ENCODE data around the gene GHR.
"Not testable (repeated sequence)": the region's sequence is repeated elsewhere in the genome, so short reads cannot be mapped to it uniquely, and the experiment has no call there.

The GHR gene

DNA sequence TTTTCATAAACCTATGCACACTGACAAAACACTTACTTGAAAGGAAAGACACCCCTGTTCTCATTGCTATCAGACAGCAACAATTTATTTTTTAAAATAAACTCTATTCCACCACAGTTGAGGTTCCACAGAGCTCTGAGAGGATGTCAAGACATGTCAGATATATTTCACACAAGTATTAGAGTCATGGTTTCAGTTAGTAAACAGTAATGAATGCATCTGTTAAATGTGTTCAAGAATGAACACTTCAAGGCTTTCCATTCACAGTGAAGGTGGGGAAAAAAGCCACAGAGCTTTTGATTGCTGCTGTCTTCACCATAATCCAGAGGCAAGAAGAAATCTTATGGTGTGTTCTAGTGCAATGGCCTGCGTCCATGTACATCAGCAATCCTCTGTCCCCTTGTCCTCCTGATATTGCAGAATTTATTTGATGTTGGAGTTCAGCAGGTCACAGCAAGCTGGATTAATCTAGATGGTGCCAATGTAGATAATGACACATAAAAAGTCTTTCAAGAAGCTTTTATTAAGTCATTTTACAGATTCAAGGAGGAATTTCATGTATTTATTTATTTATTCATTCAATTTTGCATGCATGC, 146.8 kb downstream of the GHR start:
- DNase-seq (ENCODE audit: low spot score), result no peak

DNA sequence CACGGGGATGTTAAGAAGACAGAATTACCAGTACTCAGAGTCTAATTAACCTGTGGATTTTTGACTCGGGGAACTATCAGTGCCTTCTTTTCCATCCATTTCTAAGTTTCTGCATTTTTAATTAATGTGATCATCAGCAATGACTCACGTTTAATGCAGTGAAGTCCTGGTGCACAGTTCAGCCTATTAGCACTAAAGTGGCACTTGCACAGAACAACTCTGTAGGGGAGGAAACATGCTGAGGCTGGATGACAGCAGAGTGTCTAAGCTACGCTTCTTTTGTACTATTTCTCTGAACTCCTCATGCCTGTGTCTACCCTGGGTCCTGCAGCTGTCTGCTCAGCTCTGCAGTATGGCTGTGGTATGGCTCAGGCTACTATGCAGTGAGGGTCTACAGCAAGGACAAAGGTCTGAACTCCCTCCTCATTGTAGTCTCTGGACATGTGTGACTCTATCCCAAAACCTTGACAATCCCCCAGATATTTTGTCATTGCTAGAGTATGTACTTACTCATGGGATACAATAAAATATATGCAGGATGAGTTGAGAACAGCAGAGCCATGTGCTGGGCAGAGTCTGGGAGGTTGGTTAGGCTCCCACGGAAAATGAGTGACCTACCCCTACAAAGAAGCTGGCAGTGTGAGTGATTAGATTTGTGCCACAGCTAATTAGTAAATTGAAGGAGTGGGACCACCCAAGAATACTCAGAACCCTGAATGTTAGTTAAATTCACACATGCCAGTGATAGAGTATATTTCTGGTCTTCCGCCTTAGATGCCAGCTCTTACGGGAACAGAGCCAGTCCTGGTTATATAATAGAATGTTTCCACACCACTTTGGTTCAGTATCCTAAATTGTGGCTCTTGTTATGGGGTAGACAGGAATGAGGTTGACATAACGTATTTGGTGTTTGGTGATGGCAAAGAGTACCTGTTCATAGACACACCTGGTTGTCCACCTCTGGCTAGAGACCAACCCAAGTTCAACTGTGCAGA, 148.0 kb downstream of the GHR start:
- DNase-seq (ENCODE audit: low spot score), result peak; percentile 8

DNA sequence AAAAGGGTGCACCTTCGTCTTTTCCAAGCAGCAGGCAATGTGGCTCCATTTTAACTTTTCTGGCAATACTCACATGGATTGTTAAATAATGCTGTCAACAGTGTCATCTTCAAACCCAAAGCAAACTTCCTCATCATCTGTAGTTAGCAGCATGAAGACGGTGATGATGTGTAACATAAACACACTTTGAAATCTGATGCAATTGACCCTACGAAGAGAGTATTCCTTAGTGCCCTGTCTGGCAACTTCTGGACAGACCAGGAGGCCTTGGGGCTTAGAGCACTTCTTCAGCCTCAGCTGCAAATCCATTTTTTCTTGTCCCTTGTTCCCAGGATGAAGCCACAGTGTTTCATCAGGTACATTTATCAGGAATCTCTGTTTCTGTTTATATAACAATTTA, 149.1 kb downstream of the GHR start:
- DNase-seq (ENCODE audit: low spot score), result no peak

DNA sequence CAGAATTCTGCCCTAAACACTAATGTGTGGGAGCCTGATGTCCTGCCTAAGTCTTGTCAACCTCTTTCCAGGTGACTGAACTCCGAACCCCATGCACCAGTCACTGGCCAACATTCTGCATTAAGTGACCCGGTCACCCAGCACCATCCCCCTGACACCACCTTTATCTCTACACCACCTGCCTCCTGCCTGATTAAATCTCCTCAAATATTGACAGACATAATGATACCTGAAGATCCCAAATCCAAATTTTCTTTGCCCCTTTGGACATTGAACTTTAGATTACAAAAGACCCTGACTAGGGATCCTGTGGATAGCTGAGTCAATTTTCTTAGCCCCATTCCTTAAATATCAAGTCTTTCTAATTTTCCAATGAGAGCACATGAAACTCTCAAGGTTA, 150.1 kb downstream of the GHR start:
- no peak for DNase-seq (ENCODE audit: low spot score)

DNA sequence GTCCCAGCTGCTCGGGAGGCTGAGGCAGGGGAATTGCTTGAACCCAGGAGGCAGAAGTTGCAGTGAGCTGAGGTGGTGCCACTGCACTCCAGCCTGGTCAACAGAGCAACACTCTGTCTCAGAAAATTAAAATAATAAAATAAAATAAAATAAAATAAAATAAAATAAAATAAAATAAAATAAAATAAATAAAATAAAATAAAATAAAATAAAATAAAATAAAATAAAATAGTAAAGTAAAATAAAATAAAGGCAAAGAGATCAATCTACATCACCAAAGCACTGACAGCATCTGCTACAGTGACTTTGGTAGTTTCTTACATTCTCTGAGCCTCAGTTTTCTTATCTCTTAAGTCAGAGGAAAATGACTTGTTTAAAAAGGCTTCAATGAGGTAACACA, 152.7 kb downstream of the GHR start:
- not testable (repeated sequence) for DNase-seq (ENCODE audit: low spot score)

DNA sequence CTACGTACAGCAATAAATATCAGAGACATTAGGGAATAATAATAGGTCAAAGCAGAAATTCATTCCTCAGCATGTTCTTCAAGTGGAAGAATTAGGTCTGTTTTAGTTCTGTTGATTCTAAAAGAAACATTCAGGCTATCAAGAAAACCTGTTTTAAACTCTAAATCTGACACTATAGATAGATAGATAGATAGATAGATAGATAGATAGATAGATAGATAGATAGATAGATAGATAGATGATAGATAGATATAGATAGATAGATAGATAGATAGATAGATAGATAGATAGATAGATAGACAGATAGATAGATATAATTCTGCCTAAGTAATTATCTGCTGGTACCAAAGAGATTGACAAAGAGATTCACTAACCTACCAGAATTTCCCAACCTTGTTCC, 155.7 kb downstream of the GHR start:
- not testable (repeated sequence) for DNase-seq (ENCODE audit: low spot score)

DNA sequence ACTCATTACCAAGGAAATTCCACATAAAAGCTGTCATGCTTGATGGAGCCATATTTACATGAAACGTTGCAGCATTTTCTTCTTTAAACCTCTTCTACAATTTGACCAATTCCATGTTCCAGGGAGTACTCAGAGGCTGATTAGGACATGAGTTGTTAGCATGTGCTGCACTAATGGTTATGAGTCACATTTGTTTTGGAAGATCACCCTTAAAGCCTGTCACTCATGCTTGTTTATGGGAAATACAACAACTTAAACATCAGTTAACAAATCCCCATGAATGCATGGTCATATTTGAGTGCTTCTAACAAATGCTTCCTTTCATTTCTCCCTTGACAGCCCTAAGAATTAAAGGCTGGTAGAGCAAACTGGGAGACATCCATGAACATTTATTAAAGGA, 156.1 kb downstream of the GHR start:
- no peak for DNase-seq (ENCODE audit: low spot score)

DNA sequence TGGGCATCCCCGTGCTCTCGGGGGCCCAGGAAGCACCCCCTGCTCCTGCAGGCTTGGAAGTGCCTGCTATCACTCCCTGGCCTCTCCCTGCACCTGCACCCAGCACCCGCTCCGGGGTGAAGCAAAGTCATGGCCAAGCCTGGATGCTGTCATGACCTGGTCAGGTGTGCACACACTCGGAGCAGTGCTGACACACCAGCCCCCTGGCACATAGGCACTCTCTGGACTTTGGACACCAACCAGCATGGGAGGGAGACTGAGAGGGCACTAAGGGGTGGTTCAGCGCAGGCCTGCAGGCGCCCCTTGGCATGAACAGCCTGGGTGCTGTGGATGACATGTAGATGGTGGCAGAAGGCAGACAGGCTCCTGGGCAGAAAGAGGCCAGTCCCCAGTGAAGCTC, 158.6 kb downstream of the GHR start:
- no peak for DNase-seq (ENCODE audit: low spot score)

DNA sequence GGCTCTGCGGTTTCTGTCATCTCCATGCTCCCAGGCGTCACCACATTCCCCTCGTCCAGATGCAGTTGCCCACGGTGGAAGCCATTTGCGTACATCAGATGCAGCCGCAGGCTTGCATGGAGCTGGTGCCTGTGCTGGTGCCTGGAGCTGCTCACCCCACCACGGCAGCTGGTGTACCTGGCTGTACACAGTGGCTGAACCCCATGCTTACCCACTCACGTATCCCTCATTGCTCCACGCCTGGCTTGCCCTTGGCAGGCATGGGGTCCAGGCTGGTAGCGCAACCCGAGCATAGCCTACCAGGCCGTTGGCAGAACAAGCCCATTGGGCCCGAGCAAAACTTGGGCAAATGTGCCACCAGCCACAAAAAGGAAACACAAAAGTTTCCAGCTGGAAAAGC, 159.5 kb downstream of the GHR start:
- no peak for DNase-seq (ENCODE audit: low spot score)

DNA sequence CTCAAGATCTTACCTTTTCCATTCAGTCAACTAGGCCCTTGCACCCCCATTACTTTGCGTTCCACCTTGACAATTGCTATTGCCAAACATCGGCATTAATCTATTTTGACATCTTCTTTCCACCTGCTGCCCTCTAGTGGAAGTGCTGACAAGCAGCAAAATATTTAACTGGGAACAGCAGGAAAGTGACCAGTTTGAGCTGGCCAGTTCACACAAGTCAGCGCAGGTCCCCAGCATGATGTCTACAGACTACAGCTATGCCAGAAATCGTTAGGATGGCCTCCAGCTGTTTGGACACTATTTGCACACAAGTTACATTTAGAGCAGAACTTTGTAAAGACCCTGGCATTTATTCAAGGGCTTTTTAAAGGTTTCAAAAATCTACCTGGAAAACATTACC, 160.1 kb downstream of the GHR start:
- peak; percentile 79 for DNase-seq (ENCODE audit: low spot score)

DNA sequence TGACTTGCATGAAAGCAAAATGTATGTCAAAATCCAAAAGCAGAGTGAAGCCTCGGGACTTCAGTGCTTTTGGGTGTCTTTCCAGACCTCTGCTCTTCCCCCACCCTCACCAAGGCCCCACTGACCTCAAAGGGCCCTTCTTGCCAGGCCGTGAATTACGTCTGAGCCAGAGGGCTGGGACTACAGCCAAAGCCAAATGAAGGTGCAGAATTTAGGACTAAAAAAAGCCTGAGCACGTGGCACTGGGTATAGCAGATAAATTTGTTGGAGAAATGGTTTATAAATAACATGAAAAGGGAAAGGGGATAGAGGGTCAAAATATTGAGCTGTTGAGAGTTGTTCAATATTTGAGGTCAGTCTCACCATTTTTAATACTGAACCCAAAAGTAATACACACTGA, 163.4 kb downstream of the GHR start:
- peak; percentile 6 for DNase-seq (ENCODE audit: low spot score)

DNA sequence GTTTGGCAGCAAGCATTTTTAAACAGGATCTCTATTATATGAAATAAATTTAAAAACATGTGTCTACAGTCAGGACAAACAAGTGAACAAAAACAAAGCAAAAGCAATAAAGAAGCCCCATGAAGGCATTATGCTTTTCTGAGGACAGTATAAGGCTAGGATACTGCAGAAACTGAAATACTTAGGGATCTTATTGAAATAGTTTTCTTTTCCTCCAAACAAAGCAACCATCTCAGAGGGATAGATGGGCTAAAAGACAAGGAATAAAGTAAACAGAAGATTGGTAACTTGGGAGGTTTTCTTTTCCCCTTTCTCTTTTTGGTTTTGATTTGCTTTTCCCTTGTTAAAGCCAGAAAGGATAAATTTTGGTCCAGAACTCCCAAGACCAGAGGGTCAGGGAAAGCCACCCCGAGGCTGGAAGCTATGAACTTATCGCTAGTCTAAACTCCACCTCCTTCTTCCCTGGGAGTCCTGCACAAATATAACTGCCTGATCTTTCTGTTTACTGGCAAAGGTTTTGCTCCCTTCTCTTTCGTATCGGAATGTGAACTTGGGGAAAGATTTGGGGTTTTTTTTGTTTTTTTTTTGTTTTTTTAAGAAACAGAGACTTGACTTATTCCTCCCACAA, 164.0 kb downstream of the GHR start:
- no peak for DNase-seq (ENCODE audit: low spot score)

DNA sequence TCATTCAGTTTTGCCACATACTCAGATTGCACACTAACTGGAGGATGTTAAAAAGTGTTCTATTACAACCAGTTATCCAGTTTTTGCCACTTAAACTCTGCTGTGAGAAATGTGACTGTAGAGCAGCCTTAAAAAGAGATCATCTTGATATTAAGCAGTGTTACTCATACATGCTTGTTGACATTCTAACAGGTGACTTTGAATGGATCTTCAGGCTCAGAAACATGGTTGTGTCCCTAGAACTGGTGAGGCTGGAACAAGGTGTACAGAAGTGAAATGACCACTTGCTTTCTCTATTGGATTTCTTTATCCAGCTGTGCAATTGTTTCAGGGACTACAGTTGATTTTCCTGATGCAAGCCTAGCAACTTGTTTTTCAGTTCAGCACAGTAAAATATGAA, 167.3 kb downstream of the GHR start:
- no peak for DNase-seq (ENCODE audit: low spot score)

DNA sequence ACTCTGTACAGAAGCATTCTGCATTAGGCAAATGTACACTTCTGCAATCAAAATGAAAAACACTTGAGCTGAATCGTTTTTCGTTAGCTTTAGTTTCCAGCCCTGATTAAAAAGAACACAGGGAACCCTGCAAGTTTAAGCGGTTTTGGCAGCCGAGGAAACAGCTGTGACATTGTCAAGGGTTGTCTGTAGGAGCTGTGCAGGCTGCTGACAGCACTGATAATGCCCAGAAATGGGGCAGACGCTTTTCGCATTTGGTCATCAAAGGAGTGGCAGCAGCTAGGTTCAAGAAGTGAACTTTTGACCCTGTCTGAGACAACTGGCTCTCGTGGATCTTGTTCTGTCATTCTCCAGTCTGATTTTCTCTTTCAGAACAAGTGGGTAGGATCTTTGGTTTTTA, 167.8 kb downstream of the GHR start:
- DNase-seq (ENCODE audit: low spot score), result peak; percentile 28

DNA sequence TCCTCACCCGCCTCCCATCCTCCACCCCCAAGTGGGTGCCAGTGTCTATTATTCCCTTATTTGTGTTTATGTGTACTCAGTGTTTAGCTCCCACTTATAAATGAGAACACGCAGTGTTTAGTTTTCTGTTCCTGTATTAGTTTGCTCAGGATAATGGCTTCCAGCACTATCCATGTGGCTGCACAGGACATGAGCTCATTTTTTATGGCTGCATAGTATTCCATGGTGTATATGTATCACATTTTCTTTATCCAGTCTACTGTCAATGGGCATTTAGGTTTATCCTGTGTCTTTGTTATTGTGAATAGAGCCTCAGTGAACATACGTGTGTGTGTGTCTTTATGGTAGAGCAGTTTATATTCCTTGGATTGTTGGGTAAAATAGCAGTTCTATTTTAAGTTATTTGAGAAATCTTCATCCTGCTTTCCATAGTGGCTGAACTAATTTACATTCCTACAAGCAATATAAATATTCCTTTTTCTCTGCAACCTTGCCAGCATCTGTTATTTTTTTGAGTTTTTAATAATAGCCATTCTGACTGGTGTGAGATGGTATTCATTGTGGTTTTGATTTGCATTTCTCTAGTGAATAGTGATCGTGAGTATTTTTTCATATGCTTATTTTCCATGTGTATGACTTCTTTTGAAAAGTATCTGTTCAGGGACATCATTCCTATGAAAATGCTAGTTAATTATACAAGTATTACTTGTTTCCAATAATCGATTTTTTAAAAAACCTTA, 169.3 kb downstream of the GHR start:
- no peak for DNase-seq (ENCODE audit: low spot score)

DNA sequence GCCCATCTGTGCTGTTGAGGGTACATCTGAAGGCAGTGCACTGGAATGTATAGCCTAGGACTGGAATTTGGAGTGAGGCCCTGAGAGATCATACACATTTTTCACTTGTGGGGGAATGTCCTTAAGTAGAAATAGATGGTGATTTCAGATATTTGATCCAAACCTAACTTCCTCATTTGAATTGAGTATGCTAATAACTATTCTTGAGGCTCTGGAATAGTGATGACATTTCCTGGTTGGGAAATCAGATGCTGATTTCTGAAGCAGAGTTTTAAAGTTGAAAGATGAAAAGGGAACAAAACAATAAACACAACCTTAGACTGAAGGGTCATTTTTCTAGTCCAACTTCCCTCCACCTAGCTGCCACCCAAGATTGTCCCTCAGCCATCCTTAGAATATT, 170.4 kb downstream of the GHR start:
- no peak for DNase-seq (ENCODE audit: low spot score)

DNA sequence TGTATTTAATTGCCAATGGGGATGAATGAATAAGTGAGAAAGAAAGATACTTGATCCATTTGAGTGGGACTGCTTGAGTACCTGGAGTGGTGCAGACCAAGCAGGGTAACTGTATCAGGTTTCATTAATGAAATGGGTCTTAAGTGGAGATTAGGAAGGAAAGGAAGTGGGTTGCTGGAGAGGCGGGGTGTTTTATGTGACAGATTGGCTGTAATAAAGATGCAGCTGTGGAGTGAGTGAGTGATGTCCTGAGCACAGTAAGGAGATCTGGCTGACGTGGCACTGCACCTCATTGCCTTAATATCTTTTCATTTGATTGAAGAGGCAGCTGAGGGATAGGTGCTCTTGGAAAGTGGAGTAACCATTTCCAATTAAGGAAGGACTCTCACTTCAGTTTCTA, 172.4 kb downstream of the GHR start:
- no peak for DNase-seq (ENCODE audit: low spot score)

DNA sequence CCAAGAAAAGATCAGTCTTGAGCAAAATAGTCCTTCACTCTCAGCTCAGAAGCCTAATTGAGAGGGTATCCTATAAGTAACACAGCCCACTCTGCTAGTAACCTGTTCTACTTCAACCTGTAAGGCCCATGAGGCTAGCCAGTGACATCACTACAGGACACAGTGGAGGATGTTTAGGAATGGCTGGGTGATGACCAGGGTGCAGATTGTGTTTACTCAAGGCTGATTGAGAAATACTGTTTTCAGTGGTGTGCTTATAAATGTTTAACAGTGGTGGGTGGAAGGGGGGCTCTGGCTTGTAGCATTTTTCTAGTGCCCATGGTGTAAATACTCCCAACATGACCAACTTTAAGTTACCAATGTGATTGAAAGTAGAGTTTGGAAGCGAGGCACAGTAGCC, 173.6 kb downstream of the GHR start:
- no peak for DNase-seq (ENCODE audit: low spot score)

DNA sequence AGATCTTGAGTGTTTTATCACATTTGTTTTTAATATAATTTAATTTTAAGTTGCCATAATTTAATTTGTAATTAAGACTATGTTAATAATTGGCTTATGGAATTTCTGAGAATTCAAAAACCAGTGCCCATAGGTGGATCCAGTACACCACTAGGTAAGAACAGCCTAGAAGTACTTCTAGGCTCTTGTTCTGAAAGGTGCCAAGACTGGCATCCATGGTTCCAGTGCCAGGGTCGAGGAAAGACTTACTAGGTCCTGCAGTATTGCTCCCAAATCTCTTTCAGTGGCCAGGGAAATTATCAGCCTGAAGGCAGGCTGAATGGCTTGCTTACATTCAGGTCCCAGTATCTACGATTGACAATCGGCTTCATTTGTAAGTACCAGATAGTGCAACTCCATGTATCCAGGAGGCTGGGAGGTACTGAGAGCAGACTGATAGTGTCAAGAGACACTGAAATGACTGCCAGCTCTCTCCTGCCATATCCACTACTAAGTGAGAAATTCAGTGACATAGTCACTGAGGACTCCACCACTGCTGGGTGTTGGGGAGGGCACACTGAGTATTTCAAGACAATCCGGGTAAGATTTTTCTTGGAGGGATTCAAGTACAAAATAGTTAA, 174.2 kb downstream of the GHR start:
- DNase-seq (ENCODE audit: low spot score), result no peak

DNA sequence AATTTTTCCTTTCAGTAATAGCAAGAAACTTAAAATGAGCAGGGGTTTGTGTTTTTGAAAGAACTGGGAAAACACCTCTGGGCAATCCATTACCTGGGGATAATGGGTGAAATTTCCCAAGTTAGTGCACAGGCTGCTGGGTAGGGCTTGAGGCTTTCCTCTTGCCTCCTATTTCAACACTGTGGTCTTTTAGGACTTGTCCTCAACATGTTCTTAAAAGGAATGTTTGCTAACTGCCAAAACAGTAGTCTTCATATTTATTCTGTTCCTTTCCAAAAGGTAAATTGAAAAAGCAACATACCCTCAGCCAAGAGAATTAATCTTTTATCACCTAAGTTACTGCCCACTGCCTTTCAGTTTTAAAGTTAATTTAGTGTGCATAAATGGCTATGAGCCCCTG, 175.1 kb downstream of the GHR start:
- no peak for DNase-seq (ENCODE audit: low spot score)

DNA sequence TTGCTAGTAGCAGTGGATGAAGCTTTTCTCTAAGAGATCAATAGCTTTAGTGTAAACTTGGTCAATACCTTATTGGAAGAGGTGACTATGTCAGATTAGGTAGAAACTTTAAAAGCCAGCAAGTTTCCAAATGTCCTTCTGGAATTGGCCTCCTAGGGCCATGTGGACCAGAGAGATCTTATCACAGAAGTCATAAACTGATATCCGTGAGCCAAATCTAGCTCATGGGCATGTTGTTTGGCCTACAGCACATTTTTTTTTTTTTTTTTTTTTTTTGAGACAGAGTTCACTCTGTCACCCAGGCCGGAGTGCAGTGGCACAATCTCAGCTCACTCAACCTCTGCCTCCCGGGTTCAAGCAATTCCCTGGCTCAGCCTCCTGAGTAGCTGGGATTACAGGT, 175.9 kb downstream of the GHR start:
- no peak for DNase-seq (ENCODE audit: low spot score)

DNA sequence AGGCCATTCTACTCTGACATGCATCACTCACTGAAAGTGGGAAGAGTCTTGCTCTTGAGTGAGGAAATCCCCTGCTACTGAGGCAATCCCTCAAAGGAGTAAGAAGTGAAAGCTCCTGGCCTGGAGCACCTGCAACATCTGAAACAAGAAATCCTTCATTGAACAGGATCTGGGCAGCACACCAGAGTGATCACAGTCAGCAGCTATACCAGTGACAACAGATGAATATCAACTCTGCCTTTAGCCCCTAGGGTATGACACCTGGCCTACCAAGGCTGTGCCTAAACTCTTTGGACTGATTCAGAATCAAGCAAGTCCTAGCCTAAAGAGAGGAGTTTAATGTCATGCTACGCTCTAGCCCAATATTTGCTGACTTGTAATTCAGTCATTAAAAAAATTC, 177.2 kb downstream of the GHR start:
- no peak for DNase-seq (ENCODE audit: low spot score)

Data from Ammon's horn (tissue), 1 donor.